EL (cell line): ENCODE results near the gene LRR1.
"Not testable (repeated sequence)": the region's sequence is repeated elsewhere in the genome, so short reads cannot be mapped to it uniquely, and the experiment has no call there.

ENCODE experiments used
- DNase-seq: peaks from one replicate; pipeline ENCODE4 v3.0.0-alpha.2; 2016

The LRR1 gene

GRCh38 chr14:49586673-49587460 lies 11.9 kb upstream of the LRR1 start:
- DNase-seq = peak; percentile 74

DNA sequence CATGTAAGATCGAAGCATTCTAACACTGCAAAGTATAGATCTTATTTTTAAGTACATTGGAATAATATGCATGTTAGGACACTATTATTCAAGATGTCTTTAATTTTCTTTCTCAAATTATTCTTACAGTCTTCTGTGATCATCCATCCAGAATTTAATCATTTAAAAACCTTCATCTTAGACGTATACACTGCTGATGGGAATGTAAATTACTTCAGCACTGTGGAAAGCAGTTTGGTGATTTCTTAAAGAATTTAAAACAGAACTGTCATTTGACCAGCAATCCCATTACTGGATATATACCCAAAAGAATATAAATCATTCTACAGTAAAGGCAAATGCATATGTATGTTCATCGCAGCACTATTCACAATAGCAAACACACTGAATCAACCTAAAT lies 9.4 kb upstream of the LRR1 start:
- no peak for DNase-seq

GRCh38 chr14:49593016-49593415 lies 5.7 kb upstream of the LRR1 start:
- peak; percentile 77 for DNase-seq

- DNase-seq = peak; percentile 48
Measured at GRCh38 chr14:49594347-49595091, 4.2 kb upstream of the LRR1 start.

- no peak for DNase-seq
Measured at GRCh38 chr14:49598189-49598484, 603 bp upstream of the LRR1 start.

- no peak for DNase-seq
Measured at GRCh38 chr14:49607583-49607982, 8.8 kb downstream of the LRR1 start.

- DNase-seq = no peak
Measured at GRCh38 chr14:49612251-49612650, 13.5 kb downstream of the LRR1 start.

DNA sequence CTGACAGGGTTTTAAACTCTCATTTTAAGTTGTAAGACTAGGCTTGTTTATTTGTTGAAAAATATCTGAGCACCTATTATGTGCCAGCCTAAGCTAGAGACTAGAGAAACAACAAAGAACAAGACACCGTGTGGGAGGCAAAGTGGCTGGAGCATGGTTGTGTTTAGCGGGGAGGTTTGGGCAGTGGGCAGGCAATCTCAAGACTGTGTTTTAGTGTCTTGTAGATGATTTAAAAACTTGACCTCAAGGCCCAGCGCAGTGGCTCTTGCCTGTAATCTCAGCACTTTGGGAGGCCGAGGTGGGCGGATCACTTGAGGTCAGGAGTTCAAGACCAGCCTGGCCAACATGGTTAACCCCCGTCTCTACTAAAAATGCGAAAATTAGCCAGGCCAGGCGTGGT lies 13.9 kb downstream of the LRR1 start:
- no peak for DNase-seq

- DNase-seq = no peak
Measured at GRCh38 chr14:49614196-49614595, 15.5 kb downstream of the LRR1 start.

GRCh38 chr14:49615776-49616175 lies 17.0 kb downstream of the LRR1 start:
- no peak for DNase-seq

- no peak for DNase-seq
Measured at GRCh38 chr14:49617852-49618519, 19.2 kb downstream of the LRR1 start.

DNA sequence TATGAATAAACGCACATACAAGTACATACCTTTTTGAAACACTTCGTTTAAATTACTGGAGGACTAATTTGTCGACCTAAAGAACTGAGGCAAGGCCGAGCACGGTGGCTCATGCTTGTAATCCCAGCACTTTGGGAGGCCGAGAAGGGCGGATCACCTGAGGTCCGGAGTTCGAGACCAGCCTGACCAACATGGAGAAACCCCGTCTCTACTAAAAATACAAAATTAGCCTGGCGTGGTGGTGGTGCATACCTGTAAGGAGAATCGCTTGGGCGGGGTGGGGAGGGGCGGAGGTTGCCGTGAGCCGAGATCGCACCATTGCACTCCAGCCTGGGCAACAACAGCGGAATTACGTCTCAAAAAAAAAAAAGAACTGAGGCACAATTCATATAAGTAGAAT lies 20.5 kb downstream of the LRR1 start:
- DNase-seq = not testable (repeated sequence)

GRCh38 chr14:49619730-49620129 lies 21.0 kb downstream of the LRR1 start:
- no peak for DNase-seq

GRCh38 chr14:49620182-49621113 lies 21.7 kb downstream of the LRR1 start, which contains the start of the genes MGAT2 and RPL36AL:
Gene MGAT2 (plus strand): TSS chr14:49620799. CDS start chr14:49621269, 470 bp downstream.
Gene RPL36AL (minus strand): TSS chr14:49620626. CDS start chr14:49619104, 1,522 bp downstream.
- DNase-seq = peak; percentile 99

DNA sequence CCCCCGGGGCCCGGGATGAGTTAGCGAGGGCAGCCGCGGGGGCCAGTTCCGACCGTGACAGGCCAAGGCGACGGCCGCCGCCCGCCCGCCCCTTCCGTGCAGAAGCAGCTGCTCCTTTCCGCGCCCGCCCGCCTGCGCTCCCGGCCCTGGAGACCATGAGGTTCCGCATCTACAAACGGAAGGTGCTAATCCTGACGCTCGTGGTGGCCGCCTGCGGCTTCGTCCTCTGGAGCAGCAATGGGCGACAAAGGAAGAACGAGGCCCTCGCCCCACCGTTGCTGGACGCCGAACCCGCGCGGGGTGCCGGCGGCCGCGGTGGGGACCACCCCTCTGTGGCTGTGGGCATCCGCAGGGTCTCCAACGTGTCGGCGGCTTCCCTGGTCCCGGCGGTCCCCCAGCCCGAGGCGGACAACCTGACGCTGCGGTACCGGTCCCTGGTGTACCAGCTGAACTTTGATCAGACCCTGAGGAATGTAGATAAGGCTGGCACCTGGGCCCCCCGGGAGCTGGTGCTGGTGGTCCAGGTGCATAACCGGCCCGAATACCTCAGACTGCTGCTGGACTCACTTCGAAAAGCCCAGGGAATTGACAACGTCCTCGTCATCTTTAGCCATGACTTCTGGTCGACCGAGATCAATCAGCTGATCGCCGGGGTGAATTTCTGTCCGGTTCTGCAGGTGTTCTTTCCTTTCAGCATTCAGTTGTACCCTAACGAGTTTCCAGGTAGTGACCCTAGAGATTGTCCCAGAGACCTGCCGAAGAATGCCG lies 22.6 kb downstream of the LRR1 start:
- DNase-seq = peak; percentile 52

GRCh38 chr14:49622022-49622607 lies 23.4 kb downstream of the LRR1 start:
- DNase-seq = peak; percentile 38

- DNase-seq = no peak
Measured at GRCh38 chr14:49623387-49623786, 24.6 kb downstream of the LRR1 start.

- no peak for DNase-seq
Measured at GRCh38 chr14:49623941-49624839, 25.4 kb downstream of the LRR1 start.

- peak; percentile 96 for DNase-seq
Measured at GRCh38 chr14:49633640-49634546, 35.2 kb downstream of the LRR1 start.
